Kidney glomerular epithelial cell (primary cell): ENCODE data around the gene HMSD.
A peak's percentile ranks its signal among the peaks of the same experiment; 100 is the strongest.

Source experiments
- DNase-seq: peaks from one replicate; lab custom pipeline; 2025; lab: John Stamatoyannopoulos, UW

The HMSD gene

DNA sequence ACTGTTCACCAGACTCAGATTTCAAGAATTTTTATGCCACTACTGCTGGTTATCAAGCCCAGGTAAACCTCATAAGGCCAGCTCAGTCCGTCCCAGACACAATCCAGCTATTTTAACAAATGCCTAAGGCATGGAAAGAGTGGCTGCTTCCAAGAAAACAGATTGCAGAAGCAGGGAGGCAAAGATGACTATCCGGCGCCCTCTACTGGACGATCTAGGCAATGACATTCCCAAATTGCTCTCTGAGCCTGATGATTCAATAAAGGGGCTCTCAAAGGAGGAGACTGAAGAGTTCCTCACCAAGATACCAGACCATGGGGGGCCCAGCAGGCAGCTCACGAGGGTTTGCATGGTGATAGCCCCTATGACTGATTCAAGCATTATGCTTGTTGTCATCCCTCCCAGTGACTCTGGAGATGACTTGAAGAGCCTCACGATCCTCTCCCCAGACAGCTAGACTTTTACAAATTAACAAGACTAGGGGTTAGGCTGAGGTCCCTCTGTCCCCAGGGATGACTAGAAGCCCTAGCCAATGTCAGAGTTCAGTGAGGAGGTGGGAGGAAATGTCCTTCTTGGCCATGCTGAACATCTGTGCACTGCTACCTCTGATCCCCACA lies 45.8 kb downstream of the HMSD start:
- DNase-seq: peak; percentile 3

DNA sequence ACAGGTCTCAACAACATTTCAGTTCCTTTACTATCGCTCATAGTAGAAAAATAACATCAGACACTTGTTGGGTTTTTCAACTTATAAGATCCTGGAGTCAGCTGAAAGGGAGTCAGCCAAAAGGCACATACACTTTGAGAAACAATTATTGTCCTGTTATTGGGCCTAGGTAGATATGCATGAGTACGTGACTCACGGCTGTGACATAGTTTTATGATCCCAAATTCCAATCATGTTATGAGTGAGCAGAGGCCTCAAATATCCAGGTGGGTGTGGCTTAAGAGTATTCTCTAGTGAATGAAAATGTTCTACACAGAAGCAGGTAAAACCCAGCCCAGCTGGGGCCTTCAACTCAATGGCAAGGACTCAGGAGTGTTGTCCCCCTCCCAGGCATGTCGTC lies 47.9 kb downstream of the HMSD start:
- DNase-seq: peak; percentile 37

DNA sequence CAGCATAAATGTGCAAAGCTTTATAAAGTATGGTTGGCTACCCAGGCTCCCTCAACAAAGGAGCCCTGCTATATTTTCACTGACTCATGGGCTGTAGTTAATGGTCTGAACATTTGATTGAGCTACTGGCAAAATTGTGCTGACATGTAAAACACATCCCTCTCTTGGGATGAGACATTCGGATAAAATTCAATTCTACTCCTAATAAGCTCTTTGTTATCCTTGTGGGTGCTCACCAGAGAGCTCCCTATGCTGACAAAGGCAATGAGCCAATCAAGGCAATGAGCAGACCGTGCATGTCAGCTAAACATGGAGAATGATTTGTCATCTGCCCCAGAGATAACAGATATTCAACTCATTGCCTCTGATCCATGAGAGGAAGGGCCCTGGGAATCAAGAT lies 48.5 kb downstream of the HMSD start:
- DNase-seq: peak; percentile 91

DNA sequence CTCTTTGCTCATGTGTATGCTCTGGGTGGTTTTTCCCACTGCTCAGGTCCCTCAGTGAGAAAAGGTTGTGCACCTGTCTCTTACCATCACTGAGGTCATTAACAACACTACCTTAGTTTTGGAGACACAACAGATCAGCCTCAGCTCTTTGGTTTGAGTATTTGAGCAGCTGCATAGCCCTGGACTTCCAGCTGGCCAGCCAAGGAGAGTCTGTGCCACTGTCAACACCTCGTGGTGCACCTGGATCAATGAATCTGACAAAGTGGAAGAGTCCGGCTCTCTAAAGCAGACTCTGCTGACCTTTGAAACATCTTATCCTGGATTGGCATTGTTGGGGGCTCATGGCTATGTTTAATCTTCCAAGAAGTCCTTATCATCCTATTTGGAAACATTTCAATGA lies 50.8 kb downstream of the HMSD start:
- no peak for DNase-seq

DNA sequence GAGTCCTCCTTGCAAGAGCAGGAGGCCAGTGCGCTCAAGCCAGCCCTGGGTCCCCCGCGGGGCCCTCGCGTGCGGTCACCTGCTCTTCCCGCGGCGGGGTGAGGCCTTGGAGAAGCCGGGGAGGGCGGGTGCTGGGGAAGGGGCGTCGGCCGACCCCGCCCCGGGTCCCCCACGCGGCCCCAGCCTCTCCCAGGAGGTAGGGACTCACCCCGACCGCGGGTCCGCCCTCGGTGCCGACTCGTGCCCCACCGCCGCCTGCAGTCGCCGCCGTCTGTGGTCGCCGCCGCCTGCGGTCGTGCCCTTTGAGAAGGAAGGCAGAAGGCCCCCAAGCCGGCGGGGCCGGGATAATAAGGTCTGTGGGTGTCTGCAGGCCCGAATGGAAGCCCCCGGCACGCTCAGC lies 53.5 kb downstream of the HMSD start:
- DNase-seq: no peak

DNA sequence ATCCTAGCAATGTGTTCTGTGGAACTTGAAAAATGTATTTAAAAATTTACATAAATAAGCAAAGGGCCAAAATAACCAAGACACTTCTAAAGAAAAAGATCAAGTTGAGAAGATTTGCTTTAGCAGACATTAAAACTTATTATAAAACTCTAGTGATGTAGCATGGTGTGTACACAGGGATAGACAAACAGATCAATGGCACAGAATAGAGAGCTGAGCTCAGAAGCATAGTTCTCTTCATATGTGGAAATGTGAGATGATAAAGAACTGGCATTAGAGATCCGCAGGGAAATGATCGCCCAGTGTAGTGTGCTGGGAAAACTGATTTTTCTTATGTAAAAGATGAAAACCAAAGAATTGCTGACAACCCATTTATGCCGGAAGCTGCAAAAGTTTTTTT lies 60.2 kb downstream of the HMSD start:
- no peak for DNase-seq
